Measurements from ENCODE around the gene CREBBP.

CREBBP gene

GRCh38 chr16:3767333-3767986 is 113.1 kb downstream of the CREBBP start:
- no peak for DNase-seq (ENCODE audit: low read depth, low spot score)

- no peak for DNase-seq (ENCODE audit: low read depth, low spot score)
These were observed 114.3 kb downstream of the CREBBP start for GRCh38 chr16:3766177-3766576.

GRCh38 chr16:3764409-3764808 is 116.1 kb downstream of the CREBBP start:
- DNase-seq (ENCODE audit: low read depth, low spot score), result no peak

- DNase-seq (ENCODE audit: low read depth, low spot score), result no peak
These were observed 118.3 kb downstream of the CREBBP start for GRCh38 chr16:3762107-3762750.

- DNase-seq (ENCODE audit: low read depth, low spot score), result no peak
These were observed 119.0 kb downstream of the CREBBP start for GRCh38 chr16:3761375-3762106.

- no peak for DNase-seq (ENCODE audit: low read depth, low spot score)
These were observed 120.0 kb downstream of the CREBBP start for GRCh38 chr16:3760518-3760917.

- no peak for DNase-seq (ENCODE audit: low read depth, low spot score)
These were observed 120.8 kb downstream of the CREBBP start for GRCh38 chr16:3759736-3760135.

- DNase-seq (ENCODE audit: low read depth, low spot score), result no peak
These were observed 124.4 kb downstream of the CREBBP start for GRCh38 chr16:3756113-3756512.

- DNase-seq (ENCODE audit: low read depth, low spot score), result no peak
These were observed 125.3 kb downstream of the CREBBP start for GRCh38 chr16:3755249-3755648.

- DNase-seq (ENCODE audit: low read depth, low spot score), result no peak
These were observed 125.7 kb downstream of the CREBBP start for GRCh38 chr16:3754772-3755171.

GRCh38 chr16:3754081-3754703 is 126.3 kb downstream of the CREBBP start:
- peak; percentile 25 for DNase-seq (ENCODE audit: low read depth, low spot score)

- no peak for DNase-seq (ENCODE audit: low read depth, low spot score)
These were observed 127.5 kb downstream of the CREBBP start for GRCh38 chr16:3752984-3753383.

GRCh38 chr16:3751878-3752277 is 128.6 kb downstream of the CREBBP start:
- no peak for DNase-seq (ENCODE audit: low read depth, low spot score)

- DNase-seq (ENCODE audit: low read depth, low spot score), result no peak
These were observed 132.2 kb downstream of the CREBBP start for GRCh38 chr16:3748307-3748706.

- peak; percentile 91 for DNase-seq (ENCODE audit: low read depth, low spot score)
These were observed 134.7 kb downstream of the CREBBP start for GRCh38 chr16:3745751-3746355.

- no peak for DNase-seq (ENCODE audit: low read depth, low spot score)
These were observed 136.5 kb downstream of the CREBBP start for GRCh38 chr16:3744018-3744417.

- DNase-seq (ENCODE audit: low read depth, low spot score), result no peak
These were observed 139.6 kb downstream of the CREBBP start for GRCh38 chr16:3740934-3741333.

- no peak for DNase-seq (ENCODE audit: low read depth, low spot score)
These were observed 140.3 kb downstream of the CREBBP start for GRCh38 chr16:3740186-3740585.

- no peak for DNase-seq (ENCODE audit: low read depth, low spot score)
These were observed 140.9 kb downstream of the CREBBP start for GRCh38 chr16:3739636-3740035.

GRCh38 chr16:3738541-3738940 is 142.0 kb downstream of the CREBBP start:
- no peak for DNase-seq (ENCODE audit: low read depth, low spot score)

- no peak for DNase-seq (ENCODE audit: low read depth, low spot score)
These were observed 142.4 kb downstream of the CREBBP start for GRCh38 chr16:3738128-3738527.

- no peak for DNase-seq (ENCODE audit: low read depth, low spot score)
These were observed 143.3 kb downstream of the CREBBP start for GRCh38 chr16:3737181-3737580.

Data from astrocyte of the hippocampus (primary cell).